Activated CD4-positive, alpha-beta T cell treated with anti-CD3 and anti-CD28 coated beads, Interleukin-2, amount 50 U/mL, for 24 hours (primary cell): ENCODE data around the gene VPS45.

Source experiments
- DNase-seq, 2 donors: peaks; one replicate each; pipeline ENCODE4 v3.0.0-alpha.2; 2020; ENCODE audit warnings: low read depth in 1 of 2, low spot score in 1 of 2

VPS45 gene

GRCh38 chr1:150069923-150070322, 2.3 kb downstream of the VPS45 start:
- no peak for DNase-seq

GRCh38 chr1:150072959-150073358, 5.4 kb downstream of the VPS45 start:
- no peak for DNase-seq

- DNase-seq: no peak
Measured at GRCh38 chr1:150073516-150073915, 5.9 kb downstream of the VPS45 start.

- no peak for DNase-seq
Measured at GRCh38 chr1:150076066-150076465, 8.5 kb downstream of the VPS45 start.

GRCh38 chr1:150076985-150077384, 9.4 kb downstream of the VPS45 start:
- no peak for DNase-seq

GRCh38 chr1:150080784-150081183, 13.2 kb downstream of the VPS45 start:
- no peak for DNase-seq

GRCh38 chr1:150082494-150082893, 14.9 kb downstream of the VPS45 start:
- no peak for DNase-seq

GRCh38 chr1:150083907-150084306, 16.3 kb downstream of the VPS45 start:
- DNase-seq: no peak

- DNase-seq: no peak
Measured at GRCh38 chr1:150085406-150085805, 17.8 kb downstream of the VPS45 start.

- no peak for DNase-seq
Measured at GRCh38 chr1:150087415-150087814, 19.8 kb downstream of the VPS45 start.

- no peak for DNase-seq
Measured at GRCh38 chr1:150089846-150090520, 22.4 kb downstream of the VPS45 start.

- no peak for DNase-seq
Measured at GRCh38 chr1:150092180-150092791, 24.7 kb downstream of the VPS45 start.

GRCh38 chr1:150093805-150094204, 26.2 kb downstream of the VPS45 start:
- no peak for DNase-seq

GRCh38 chr1:150094734-150095265, 27.2 kb downstream of the VPS45 start:
- no peak for DNase-seq

GRCh38 chr1:150102986-150103385, 35.4 kb downstream of the VPS45 start:
- no peak for DNase-seq

- DNase-seq: no peak
Measured at GRCh38 chr1:150106341-150106740, 38.8 kb downstream of the VPS45 start.

GRCh38 chr1:150109586-150109985, 42.0 kb downstream of the VPS45 start:
- DNase-seq: no peak

GRCh38 chr1:150110116-150110515, 42.5 kb downstream of the VPS45 start:
- no peak for DNase-seq

GRCh38 chr1:150111670-150112069, 44.1 kb downstream of the VPS45 start:
- no peak for DNase-seq

- DNase-seq: no peak
Measured at GRCh38 chr1:150115121-150115520, 47.5 kb downstream of the VPS45 start.

GRCh38 chr1:150118716-150119115, 51.1 kb downstream of the VPS45 start:
- no peak for DNase-seq

- DNase-seq: no peak
Measured at GRCh38 chr1:150121236-150121862, 53.8 kb downstream of the VPS45 start.
